Effector memory CD8-positive, alpha-beta T cell (primary cell): ENCODE measurements around the gene TUT4.

ENCODE experiments used
- ATAC-seq: fragments of 150-1000 bp; cut with Tn5 transposase; replicated peaks from 2 replicates; pipeline ENCODE4 v1.10.0; 2021; ENCODE audit warnings: mild to moderate bottlenecking, moderate library complexity
- DNase-seq, 3 experiments: peaks; one replicate each; pipeline ENCODE4 v3.0.0; 2021
- H3K27ac Mint-ChIP-seq, 2 donors: one replicate each; pipeline ENCODE4 v1.8.0; 2022; ENCODE audit warnings: mild to moderate bottlenecking in 2 of 2, mixed read lengths in 2 of 2, moderate library complexity in 2 of 2
- H3K27me3 Mint-ChIP-seq, 2 donors: one replicate each; pipeline ENCODE4 v1.8.0; 2022; ENCODE audit warnings: mixed read lengths in 2 of 2
- H3K36me3 Mint-ChIP-seq: one replicate; pipeline ENCODE4 v1.8.0; 2022; ENCODE audit warnings: mild to moderate bottlenecking, moderate library complexity, mixed read lengths; ENCODE audit not compliant: insufficient read depth
- H3K4me1 Mint-ChIP-seq, 2 donors: one replicate each; pipeline ENCODE4 v1.8.0; 2022; ENCODE audit warnings: low read depth in 2 of 2, mixed read lengths in 2 of 2
- H3K4me3 Mint-ChIP-seq, 2 donors: one replicate each; pipeline ENCODE4 v1.8.0; 2022; ENCODE audit warnings: mild to moderate bottlenecking in 2 of 2, mixed read lengths in 2 of 2, moderate library complexity in 2 of 2
- H3K9me3 Mint-ChIP-seq, 2 donors: one replicate each; pipeline ENCODE4 v1.8.0; 2022; ENCODE audit warnings: mixed read lengths in 2 of 2

Gene TUT4

GRCh38 chr1:52559875-52560274 lies 7.0 kb upstream of the TUT4 start:
- no peaks in the 10 kb centered on the region for H3K9me3 Mint-ChIP-seq
- H3K4me3 Mint-ChIP-seq = no peak overlapping the region
- ATAC-seq (no peak), DNase-seq (no peak)
- no peaks in the 10 kb centered on the region for H3K4me1 Mint-ChIP-seq
- H3K27ac Mint-ChIP-seq = no peak overlapping the region
- peaks cover 10% of the 10 kb centered on the region for H3K36me3 Mint-ChIP-seq
- H3K27me3 Mint-ChIP-seq = no peaks in the 10 kb centered on the region

- ATAC-seq (no peak), DNase-seq (no peak)
- peaks cover 0 to 4% of the 10 kb centered on the region in 2 donors for H3K4me1 Mint-ChIP-seq
- H3K27ac Mint-ChIP-seq = no peak overlapping the region
- H3K36me3 Mint-ChIP-seq = peaks cover 10% of the 10 kb centered on the region
- no peaks in the 10 kb centered on the region for H3K27me3 Mint-ChIP-seq
- H3K9me3 Mint-ChIP-seq = no peaks in the 10 kb centered on the region
- no peak overlapping the region for H3K4me3 Mint-ChIP-seq
These were observed 6.0 kb upstream of the TUT4 start for GRCh38 chr1:52558941-52559340.

- Mint-ChIP-seq H3K36me3 (no peaks in the 10 kb centered on the region), H3K27ac (no peak overlapping the region), H3K27me3 (no peaks in the 10 kb centered on the region), H3K4me3 (no peak overlapping the region), H3K9me3 (no peaks in the 10 kb centered on the region), H3K4me1 (peaks cover 0 to 4% of the 10 kb centered on the region in 2 donors)
- ATAC-seq (no peak), DNase-seq (no peak)
These were observed 3.9 kb upstream of the TUT4 start for GRCh38 chr1:52556641-52557360.

GRCh38 chr1:52554756-52555155 lies 1.9 kb upstream of the TUT4 start:
- Mint-ChIP-seq H3K9me3 (no peaks in the 10 kb centered on the region), H3K4me1 (peaks cover 2 to 4% of the 10 kb centered on the region in 2 donors), H3K27ac (no peak overlapping the region), H3K4me3 (peak overlapping the region in 1 of 2 donors; percentile 10), H3K27me3 (no peaks in the 10 kb centered on the region), H3K36me3 (no peaks in the 10 kb centered on the region)
- DNase-seq = no peak
- ATAC-seq = no peak

- Mint-ChIP-seq H3K9me3 (no peaks in the 10 kb centered on the region), H3K27ac (no peak overlapping the region), H3K36me3 (no peaks in the 10 kb centered on the region), H3K4me3 (no peak overlapping the region), H3K27me3 (no peaks in the 10 kb centered on the region), H3K4me1 (peaks cover 6 to 7% of the 10 kb centered on the region in 2 donors)
- ATAC-seq = no peak
- DNase-seq = no peak
These were observed 1.4 kb upstream of the TUT4 start for GRCh38 chr1:52554267-52554640.

GRCh38 chr1:52553362-52554266 lies 722 bp upstream of the TUT4 start:
- no peaks in the 10 kb centered on the region for H3K36me3 Mint-ChIP-seq
- ATAC-seq (peak; percentile 82), DNase-seq (peak; percentile 87 to 91 (median 90))
- H3K9me3 Mint-ChIP-seq = no peaks in the 10 kb centered on the region
- no peak overlapping the region for H3K27ac Mint-ChIP-seq
- H3K27me3 Mint-ChIP-seq = no peaks in the 10 kb centered on the region
- no peak overlapping the region for H3K4me3 Mint-ChIP-seq
- peaks cover 10 to 13% of the 10 kb centered on the region in 2 donors for H3K4me1 Mint-ChIP-seq

GRCh38 chr1:52552236-52552504 lies 722 bp downstream of the TUT4 start:
- ATAC-seq (peak; percentile 54), DNase-seq (peak; percentile 67 to 77 (median 74))
- no peaks in the 10 kb centered on the region for H3K9me3 Mint-ChIP-seq
- H3K4me3 Mint-ChIP-seq = no peak overlapping the region
- H3K36me3 Mint-ChIP-seq = no peaks in the 10 kb centered on the region
- H3K4me1 Mint-ChIP-seq = peaks cover 10 to 19% of the 10 kb centered on the region in 2 donors
- no peak overlapping the region for H3K27ac Mint-ChIP-seq
- H3K27me3 Mint-ChIP-seq = no peaks in the 10 kb centered on the region

- ATAC-seq = no peak
- H3K27me3 Mint-ChIP-seq = no peaks in the 10 kb centered on the region
- no peaks in the 10 kb centered on the region for H3K36me3 Mint-ChIP-seq
- H3K4me3 Mint-ChIP-seq = no peak overlapping the region
- peaks cover 10 to 23% of the 10 kb centered on the region in 2 donors for H3K4me1 Mint-ChIP-seq
- no peaks in the 10 kb centered on the region for H3K9me3 Mint-ChIP-seq
- peak in 2 of 3 experiments; percentile 7 to 18 for DNase-seq
- no peak overlapping the region for H3K27ac Mint-ChIP-seq
These were observed 1.2 kb downstream of the TUT4 start for GRCh38 chr1:52551507-52552235.

- Mint-ChIP-seq H3K4me1 (peaks cover 10 to 28% of the 10 kb centered on the region in 2 donors), H3K36me3 (no peaks in the 10 kb centered on the region), H3K27me3 (no peaks in the 10 kb centered on the region), H3K9me3 (peaks cover 0 to 2% of the 10 kb centered on the region in 2 donors), H3K27ac (no peak overlapping the region), H3K4me3 (no peak overlapping the region)
- no peak for ATAC-seq
- DNase-seq = no peak
These were observed 2.4 kb downstream of the TUT4 start for GRCh38 chr1:52550447-52550846.

GRCh38 chr1:52549267-52549666 lies 3.6 kb downstream of the TUT4 start:
- H3K4me3 Mint-ChIP-seq = no peak overlapping the region
- peak overlapping the region in 1 of 2 donors; percentile 3 for H3K27ac Mint-ChIP-seq
- ATAC-seq (no peak), DNase-seq (no peak)
- H3K36me3 Mint-ChIP-seq = no peaks in the 10 kb centered on the region
- peaks cover 0 to 2% of the 10 kb centered on the region in 2 donors for H3K9me3 Mint-ChIP-seq
- no peaks in the 10 kb centered on the region for H3K27me3 Mint-ChIP-seq
- peaks cover 10 to 25% of the 10 kb centered on the region in 2 donors for H3K4me1 Mint-ChIP-seq

- Mint-ChIP-seq H3K9me3 (peaks cover 0 to 8% of the 10 kb centered on the region in 2 donors), H3K4me3 (no peak overlapping the region), H3K36me3 (peaks cover 9% of the 10 kb centered on the region), H3K27me3 (no peaks in the 10 kb centered on the region), H3K4me1 (peaks cover 10 to 25% of the 10 kb centered on the region in 2 donors), H3K27ac (no peak overlapping the region)
- ATAC-seq (no peak), DNase-seq (no peak)
These were observed 6.0 kb downstream of the TUT4 start for GRCh38 chr1:52546852-52547251.

GRCh38 chr1:52544665-52545525 lies 8.0 kb downstream of the TUT4 start:
- Mint-ChIP-seq H3K27ac (no peak overlapping the region), H3K4me3 (no peak overlapping the region), H3K4me1 (peaks cover 8 to 25% of the 10 kb centered on the region in 2 donors), H3K36me3 (peaks cover 12% of the 10 kb centered on the region), H3K27me3 (no peaks in the 10 kb centered on the region), H3K9me3 (peaks cover 0 to 8% of the 10 kb centered on the region in 2 donors)
- ATAC-seq (no peak), DNase-seq (no peak)
